Neural progenitor cell (in vitro differentiated cells): ENCODE data around the gene RHOF. TPM values are rescaled to one million over a fixed set of nuclear protein-coding genes. Genes with fewer than 3 reads are reported as not detected.
A peak's percentile ranks its signal among the peaks of the same experiment; 100 is the strongest.

ENCODE experiments used
- DNase-seq: peaks from one replicate; pipeline ENCODE4 v3.0.0-alpha.2; 2016; ENCODE audit warnings: low spot score
- H2AFZ ChIP-seq: fragments of 200-600 bp; sonication (generic); replicated peaks from 2 replicates; pipeline ENCODE4 v1.6.1; 2016; ENCODE audit warnings: antibody characterized with exemption
- H3F3A ChIP-seq: fragments of 200-600 bp; sonication (generic); 2 replicates; pipeline ENCODE4 v1.6.1; 2016; ENCODE audit warnings: antibody characterized with exemption, low read depth
- H3K27ac ChIP-seq: fragments of 200-600 bp; sonication (generic); 2 replicates; pipeline ENCODE4 v1.5.1; 2016; ENCODE audit warnings: mild to moderate bottlenecking
- H3K27me3 ChIP-seq: fragments of 200-600 bp; sonication (generic); 2 replicates; pipeline ENCODE4 v1.6.1; 2016; ENCODE audit warnings: mild to moderate bottlenecking, moderate library complexity
- H3K36me3 ChIP-seq: fragments of 200-600 bp; sonication (generic); 2 replicates; pipeline ENCODE4 v1.5.1; 2016
- H3K4me1 ChIP-seq: fragments of 200-600 bp; sonication (generic); 2 replicates; pipeline ENCODE4 v1.6.1; 2016; ENCODE audit warnings: mixed run types
- H3K4me2 ChIP-seq: fragments of 200-600 bp; sonication (generic); 2 replicates; pipeline ENCODE4 v1.6.1; 2016
- H3K4me3 ChIP-seq: fragments of 200-600 bp; sonication (generic); 2 replicates; pipeline ENCODE4 v1.5.1; 2016
- H3K79me2 ChIP-seq: fragments of 200-600 bp; sonication (generic); 2 replicates; pipeline ENCODE4 v1.6.1; 2016; ENCODE audit warnings: low read depth
- H3K9ac ChIP-seq: fragments of 200-600 bp; sonication (generic); 2 replicates; pipeline ENCODE4 v1.6.1; 2016
- H3K9me3 ChIP-seq: fragments of 200-600 bp; sonication (generic); 2 replicates; pipeline ENCODE4 v1.5.1; 2016; ENCODE audit warnings: low read depth
- H4K20me1 ChIP-seq: fragments of 200-600 bp; sonication (generic); 2 replicates; pipeline ENCODE4 v1.6.1; 2016; ENCODE audit warnings: low read depth
- H3K27ac Mint-ChIP-seq: 3 replicates; pipeline ENCODE4 v1.8.0; 2021; ENCODE audit warnings: mixed read lengths
- H3K27me3 Mint-ChIP-seq: 2 replicates; pipeline ENCODE4 v1.8.0; 2022; ENCODE audit warnings: low read depth, mild to moderate bottlenecking, inconsistent platforms, moderate library complexity, mixed read lengths; ENCODE audit not compliant: insufficient read depth
- H3K36me3 Mint-ChIP-seq: 3 replicates; pipeline ENCODE4 v1.8.0; 2021; ENCODE audit warnings: mixed read lengths
- H3K4me1 Mint-ChIP-seq: 3 replicates; pipeline ENCODE4 v1.8.0; 2021; ENCODE audit warnings: mixed read lengths
- H3K4me3 Mint-ChIP-seq: 3 replicates; pipeline ENCODE4 v1.8.0; 2021; ENCODE audit warnings: mild to moderate bottlenecking, moderate library complexity, mixed read lengths
- H3K9me3 Mint-ChIP-seq: 3 replicates; pipeline ENCODE4 v1.8.0; 2020; ENCODE audit warnings: mixed read lengths
- CTCF ChIP-seq: fragments of 200-600 bp; sonication (generic); IDR thresholded peaks from 2 replicates; pipeline ENCODE4 v1.5.1; 2017; ENCODE audit warnings: antibody characterized with exemption, mild to moderate bottlenecking
- EZH2 ChIP-seq: fragments of 200-600 bp; sonication (generic); IDR thresholded peaks from 2 replicates; pipeline ENCODE4 v1.6.1; 2017; ENCODE audit warnings: antibody characterized with exemption, mild to moderate bottlenecking, moderate library complexity
- EZH2phosphoT487 ChIP-seq: fragments of 200-600 bp; sonication (generic); IDR thresholded peaks from 2 replicates; pipeline ENCODE4 v1.6.1; 2017; ENCODE audit warnings: antibody characterized with exemption
- total RNA-seq: library from RNA; depleted of rRNA; stranded (reverse); fragments of >200 nt; gene quantifications from 2 replicates; pipeline ENCODE4 v1.2.3, GENCODE V29; 2015; ENCODE audit warnings: low replicate concordance

RHOF gene
- total RNA-seq, 1 donor from 2014 or later: 20.1 TPM

- no peaks in the 10 kb centered on the region for H3K9me3 Mint-ChIP-seq
- peak overlapping the region; percentile 74 for H3K27ac Mint-ChIP-seq
- H3K27me3 ChIP-seq: no peaks in the 10 kb centered on the region
- DNase-seq: no peak
- TF ChIP-seq EZH2phosphoT487: no peak
- no peak for TF ChIP-seq CTCF
- TF ChIP-seq EZH2: no peak
- H2AFZ ChIP-seq: no peak overlapping the region
- H3K4me1 ChIP-seq: peaks cover 10% of the 10 kb centered on the region
- peaks cover 5% of the 10 kb centered on the region for H3K36me3 Mint-ChIP-seq
- H3K79me2 ChIP-seq: no peaks in the 10 kb centered on the region
- peaks cover 7% of the 10 kb centered on the region for H4K20me1 ChIP-seq
- H3K4me2 ChIP-seq: no peak overlapping the region
- H3K36me3 ChIP-seq: no peaks in the 10 kb centered on the region
- H3F3A ChIP-seq: peaks cover 12% of the 10 kb centered on the region
- H3K4me3 Mint-ChIP-seq: no peak overlapping the region
- no peak overlapping the region for H3K27ac ChIP-seq
- H3K9ac ChIP-seq: no peak overlapping the region
- no peaks in the 10 kb centered on the region for H3K9me3 ChIP-seq
- H3K27me3 Mint-ChIP-seq: peaks cover 3% of the 10 kb centered on the region
- peaks cover 29% of the 10 kb centered on the region for H3K4me1 Mint-ChIP-seq
- H3K4me3 ChIP-seq: no peak overlapping the region
Measured at GRCh38 chr12:121786440-121786825, 7.1 kb downstream of the RHOF start.

GRCh38 chr12:121784460-121784859, 9.0 kb downstream of the RHOF start:
- H3K9me3 Mint-ChIP-seq: no peaks in the 10 kb centered on the region

DNA sequence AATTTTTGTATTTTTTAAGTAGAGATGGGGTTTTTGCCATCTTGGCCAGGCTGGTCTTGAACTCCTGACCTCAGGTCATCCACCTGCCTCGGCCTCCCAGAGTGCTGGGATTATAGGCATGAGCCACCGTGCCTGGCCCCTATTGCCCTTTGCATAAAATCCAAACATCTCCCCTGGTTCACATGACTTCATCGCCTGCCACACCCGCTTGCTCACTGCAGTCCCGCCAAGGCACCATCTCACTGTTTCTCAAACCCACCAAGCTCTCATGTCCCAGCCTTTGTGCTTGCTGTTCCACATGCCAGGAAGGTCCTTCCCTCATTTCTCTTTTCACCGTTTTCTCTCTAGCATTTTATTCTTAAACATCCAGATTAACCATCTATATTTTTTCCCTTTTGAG, 9.7 kb downstream of the RHOF start:
- no peak overlapping the region for H2AFZ ChIP-seq
- no peaks in the 10 kb centered on the region for H3K79me2 ChIP-seq
- H3K27ac ChIP-seq: no peak overlapping the region
- H3K27me3 Mint-ChIP-seq: peaks cover 7% of the 10 kb centered on the region
- peaks cover 14% of the 10 kb centered on the region for H3F3A ChIP-seq
- H3K9ac ChIP-seq: no peak overlapping the region
- H3K36me3 ChIP-seq: no peaks in the 10 kb centered on the region
- H3K4me3 Mint-ChIP-seq: no peak overlapping the region
- H3K4me3 ChIP-seq: no peak overlapping the region
- no peak for DNase-seq
- H3K4me1 ChIP-seq: peaks cover 11% of the 10 kb centered on the region
- peaks cover 2% of the 10 kb centered on the region for H3K36me3 Mint-ChIP-seq
- H3K9me3 Mint-ChIP-seq: no peaks in the 10 kb centered on the region
- no peak overlapping the region for H3K4me2 ChIP-seq
- H3K27ac Mint-ChIP-seq: no peak overlapping the region
- TF ChIP-seq CTCF: no peak
- TF ChIP-seq EZH2phosphoT487: no peak
- TF ChIP-seq EZH2: no peak
- H3K27me3 ChIP-seq: no peaks in the 10 kb centered on the region
- H3K9me3 ChIP-seq: no peaks in the 10 kb centered on the region
- H4K20me1 ChIP-seq: peaks cover 13% of the 10 kb centered on the region
- peaks cover 21% of the 10 kb centered on the region for H3K4me1 Mint-ChIP-seq

More at GRCh38 chr12:121784460-121784859, 9.0 kb downstream of the RHOF start:
- no peaks in the 10 kb centered on the region for H3K79me2 ChIP-seq
- H3K4me2 ChIP-seq: no peak overlapping the region
- DNase-seq: no peak
- peaks cover 13% of the 10 kb centered on the region for H4K20me1 ChIP-seq
- H3K9me3 ChIP-seq: no peaks in the 10 kb centered on the region
- H3K36me3 ChIP-seq: no peaks in the 10 kb centered on the region
- TF ChIP-seq EZH2phosphoT487: no peak
- TF ChIP-seq EZH2: no peak
- no peak for TF ChIP-seq CTCF
- peaks cover 2% of the 10 kb centered on the region for H3K36me3 Mint-ChIP-seq
- H3K27ac ChIP-seq: no peak overlapping the region
- no peak overlapping the region for H3K4me3 ChIP-seq
- no peak overlapping the region for H3K27ac Mint-ChIP-seq
- H3K27me3 ChIP-seq: no peaks in the 10 kb centered on the region
- H3K4me1 Mint-ChIP-seq: peaks cover 21% of the 10 kb centered on the region
- no peak overlapping the region for H3K9ac ChIP-seq
- H3F3A ChIP-seq: peaks cover 14% of the 10 kb centered on the region
- H3K27me3 Mint-ChIP-seq: peaks cover 7% of the 10 kb centered on the region
- H3K4me1 ChIP-seq: peaks cover 11% of the 10 kb centered on the region
- H2AFZ ChIP-seq: no peak overlapping the region
- H3K4me3 Mint-ChIP-seq: no peak overlapping the region
